Activated naive CD4-positive, alpha-beta T cell treated with anti-CD3 and anti-CD28 coated beads for 36 hours (primary cell): Measurements from ENCODE around the gene CAMSAP1. TPM values are rescaled to one million over a fixed set of nuclear protein-coding genes. Genes with fewer than 3 reads are reported as not detected.

ENCODE experiments used
- CTCF ChIA-PET: fragments of 350-600 bp; sonication (Branson Sonifier 250); formaldehyde crosslinking; loops from one replicate; lab custom pipeline; 2021; ENCODE audit warnings: antibody characterized with exemption; lab: Charles Lee
- DNase-seq: peaks from one replicate; pipeline ENCODE4 v3.0.0-alpha.2; 2020
- H3K27ac Mint-ChIP-seq: one replicate; pipeline ENCODE4 v1.8.0; 2021; ENCODE audit warnings: mild to moderate bottlenecking, mixed read lengths
- H3K27me3 Mint-ChIP-seq: one replicate; pipeline ENCODE4 v1.8.0; 2021; ENCODE audit warnings: low read depth, mixed read lengths
- H3K36me3 Mint-ChIP-seq: one replicate; pipeline ENCODE4 v1.8.0; 2021; ENCODE audit warnings: low read depth, mixed read lengths
- H3K4me1 Mint-ChIP-seq: one replicate; pipeline ENCODE4 v1.8.0; 2021; ENCODE audit warnings: low read depth, mixed read lengths
- H3K4me3 Mint-ChIP-seq: one replicate; pipeline ENCODE4 v1.8.0; 2021; ENCODE audit warnings: mild to moderate bottlenecking, moderate library complexity, mixed read lengths
- H3K9me3 Mint-ChIP-seq: one replicate; pipeline ENCODE4 v1.8.0; 2021; ENCODE audit warnings: mixed read lengths
- intact Hi-C: fragments of 100-400 bp; cut with micrococcal nuclease; formaldehyde crosslinking; loops from one replicate; pipeline ENCODE4 v1.15.1; 2023
- total RNA-seq, 2 experiments: library from RNA; stranded (reverse); gene quantifications; one replicate each; pipeline ENCODE4 v1.2.3, GENCODE V29; 2021

The CAMSAP1 gene
- total RNA-seq, 2 experiments from 2014 or later: 32.6 to 35.2 TPM

GRCh38 chr9:135799261-135799660 is 108.1 kb downstream of the CAMSAP1 start:
- H3K36me3 Mint-ChIP-seq: no peaks in the 10 kb centered on the region
- no peak overlapping the region for H3K4me3 Mint-ChIP-seq
- H3K27ac Mint-ChIP-seq: no peak overlapping the region
- peaks cover 3% of the 10 kb centered on the region for H3K27me3 Mint-ChIP-seq
- intact Hi-C loops: loop anchor here (10.0 kb wide), 2 partner anchors 166 to 326 kb away; partner anchors contain the start of gene UBAC1
- CTCF ChIA-PET: no interaction called here
- H3K9me3 Mint-ChIP-seq: no peaks in the 10 kb centered on the region
- no peak for DNase-seq
- no peaks in the 10 kb centered on the region for H3K4me1 Mint-ChIP-seq

GRCh38 chr9:135798263-135798585 is 109.1 kb downstream of the CAMSAP1 start:
- H3K4me1 Mint-ChIP-seq: no peaks in the 10 kb centered on the region
- peaks cover 3% of the 10 kb centered on the region for H3K27me3 Mint-ChIP-seq
- H3K27ac Mint-ChIP-seq: no peak overlapping the region
- intact Hi-C loops: loop anchor here (10.0 kb wide), 2 partner anchors 167 to 327 kb away; partner anchors contain the start of gene UBAC1
- no peak for DNase-seq
- no peaks in the 10 kb centered on the region for H3K36me3 Mint-ChIP-seq
- H3K4me3 Mint-ChIP-seq: no peak overlapping the region
- CTCF ChIA-PET: interaction anchor here (0.6 to 1.6 kb wide), 4 partner anchors 127 to 485 kb away, joined by 3 to 6 read pairs (median 3); no protein-coding TSS in a partner anchor
- no peaks in the 10 kb centered on the region for H3K9me3 Mint-ChIP-seq

GRCh38 chr9:135797507-135798262 is 109.7 kb downstream of the CAMSAP1 start:
- intact Hi-C loops: loop anchor here (10.0 kb wide), 2 partner anchors 167 to 327 kb away; partner anchors contain the start of gene UBAC1
- Mint-ChIP-seq H3K27ac (no peak overlapping the region), H3K9me3 (no peaks in the 10 kb centered on the region), H3K36me3 (no peaks in the 10 kb centered on the region), H3K4me1 (no peaks in the 10 kb centered on the region), H3K27me3 (peaks cover 3% of the 10 kb centered on the region), H3K4me3 (no peak overlapping the region)
- DNase-seq: peak; percentile 63
- CTCF ChIA-PET: interaction anchor here (0.6 to 1.6 kb wide), 8 partner anchors 20 to 486 kb away, joined by 3 to 6 read pairs (median 3); no protein-coding TSS in a partner anchor

GRCh38 chr9:135796784-135797485 is 110.4 kb downstream of the CAMSAP1 start:
- Mint-ChIP-seq H3K4me1 (no peaks in the 10 kb centered on the region), H3K9me3 (no peaks in the 10 kb centered on the region), H3K27ac (no peak overlapping the region), H3K4me3 (no peak overlapping the region), H3K27me3 (peaks cover 3% of the 10 kb centered on the region), H3K36me3 (no peaks in the 10 kb centered on the region)
- CTCF ChIA-PET: interaction anchor here (0.6 to 1.8 kb wide), 9 partner anchors 21 to 326 kb away, joined by 3 to 6 read pairs (median 3); partner anchors contain the start of gene UBAC1
- intact Hi-C loops: loop anchor here (10.0 kb wide), 2 partner anchors 168 to 328 kb away; partner anchors contain the start of gene UBAC1
- DNase-seq: no peak

GRCh38 chr9:135795391-135795790 is 112.0 kb downstream of the CAMSAP1 start:
- no peaks in the 10 kb centered on the region for H3K9me3 Mint-ChIP-seq
- H3K36me3 Mint-ChIP-seq: no peaks in the 10 kb centered on the region
- H3K27me3 Mint-ChIP-seq: peaks cover 3% of the 10 kb centered on the region
- intact Hi-C loops: loop anchor here (10.0 kb wide), 2 partner anchors 169 to 329 kb away; partner anchors contain the start of gene UBAC1
- H3K27ac Mint-ChIP-seq: no peak overlapping the region
- no peak overlapping the region for H3K4me3 Mint-ChIP-seq
- H3K4me1 Mint-ChIP-seq: no peaks in the 10 kb centered on the region
- CTCF ChIA-PET: interaction anchor here (0.9 to 1.8 kb wide), 3 partner anchors 69 to 166 kb away, joined by 3 to 5 read pairs (median 4); partner anchors contain the start of gene UBAC1
- no peak for DNase-seq

GRCh38 chr9:135794361-135794885 is 112.9 kb downstream of the CAMSAP1 start:
- Mint-ChIP-seq H3K27ac (no peak overlapping the region), H3K9me3 (no peaks in the 10 kb centered on the region), H3K27me3 (peaks cover 3% of the 10 kb centered on the region), H3K4me1 (no peaks in the 10 kb centered on the region), H3K4me3 (no peak overlapping the region), H3K36me3 (no peaks in the 10 kb centered on the region)
- no peak for DNase-seq
- intact Hi-C loops: loop anchor here (10.0 kb wide), 2 partner anchors 170 to 330 kb away; partner anchors contain the start of gene UBAC1
- CTCF ChIA-PET: no interaction called here

GRCh38 chr9:135794057-135794335 is 113.3 kb downstream of the CAMSAP1 start:
- DNase-seq: no peak
- CTCF ChIA-PET: no interaction called here
- intact Hi-C loops: loop anchor here (10.0 kb wide), 2 partner anchors 171 to 331 kb away; partner anchors contain the start of gene UBAC1
- H3K36me3 Mint-ChIP-seq: no peaks in the 10 kb centered on the region
- no peaks in the 10 kb centered on the region for H3K4me1 Mint-ChIP-seq
- H3K9me3 Mint-ChIP-seq: no peaks in the 10 kb centered on the region
- H3K27me3 Mint-ChIP-seq: peaks cover 3% of the 10 kb centered on the region
- H3K4me3 Mint-ChIP-seq: no peak overlapping the region
- no peak overlapping the region for H3K27ac Mint-ChIP-seq

- no peak for DNase-seq
- intact Hi-C loops: loop anchor here (10.0 kb wide), 2 partner anchors 171 to 331 kb away; partner anchors contain the start of gene UBAC1
- CTCF ChIA-PET: no interaction called here
- no peaks in the 10 kb centered on the region for H3K9me3 Mint-ChIP-seq
- H3K27ac Mint-ChIP-seq: no peak overlapping the region
- H3K36me3 Mint-ChIP-seq: no peaks in the 10 kb centered on the region
- H3K4me3 Mint-ChIP-seq: no peak overlapping the region
- peaks cover 3% of the 10 kb centered on the region for H3K27me3 Mint-ChIP-seq
- no peaks in the 10 kb centered on the region for H3K4me1 Mint-ChIP-seq
These were observed 113.9 kb downstream of the CAMSAP1 start for GRCh38 chr9:135793221-135794056.

GRCh38 chr9:135792268-135793128 is 114.8 kb downstream of the CAMSAP1 start:
- Mint-ChIP-seq H3K4me1 (no peaks in the 10 kb centered on the region), H3K27me3 (peaks cover 1% of the 10 kb centered on the region), H3K4me3 (no peak overlapping the region), H3K36me3 (no peaks in the 10 kb centered on the region), H3K9me3 (no peaks in the 10 kb centered on the region), H3K27ac (no peak overlapping the region)
- intact Hi-C loops: loop anchor here (10.0 kb wide), 2 partner anchors 172 to 332 kb away; partner anchors contain the start of gene UBAC1
- no peak for DNase-seq
- CTCF ChIA-PET: no interaction called here

- intact Hi-C loops: loop anchor here (10.0 kb wide), 2 partner anchors 173 to 333 kb away; partner anchors contain the start of gene UBAC1
- no peaks in the 10 kb centered on the region for H3K36me3 Mint-ChIP-seq
- H3K27ac Mint-ChIP-seq: no peak overlapping the region
- CTCF ChIA-PET: no interaction called here
- H3K4me3 Mint-ChIP-seq: no peak overlapping the region
- H3K4me1 Mint-ChIP-seq: no peaks in the 10 kb centered on the region
- no peaks in the 10 kb centered on the region for H3K9me3 Mint-ChIP-seq
- H3K27me3 Mint-ChIP-seq: no peaks in the 10 kb centered on the region
- no peak for DNase-seq
These were observed 115.7 kb downstream of the CAMSAP1 start for GRCh38 chr9:135791431-135792267.
